Mesenchymal stem cell (in vitro differentiated cells and primary cell): ENCODE results near the gene CLIP2.
A peak's percentile ranks its signal among the peaks of the same experiment; 100 is the strongest.
"Not testable (repeated sequence)": the region's sequence is repeated elsewhere in the genome, so short reads cannot be mapped to it uniquely, and the experiment has no call there.

Experiments
- DNase-seq: peaks from one replicate; pipeline ENCODE4 v3.0.0-alpha.2; 2013
- H2AFZ ChIP-seq: one replicate; pipeline ENCODE4 v1.6.1; 2013; ENCODE audit warnings: low read depth, mild to moderate bottlenecking, control low read depth, inconsistent platforms, low read length, moderate library complexity
- H2AK5ac ChIP-seq: 2 replicates; pipeline ENCODE4 v1.6.1; 2013; ENCODE audit warnings: low read length, moderate library complexity, mild to moderate bottlenecking, inconsistent platforms; ENCODE audit not compliant: severe bottlenecking
- H2BK120ac ChIP-seq: one replicate; pipeline ENCODE4 v1.6.1; 2013; ENCODE audit warnings: low read depth, mild to moderate bottlenecking, inconsistent platforms, low read length, moderate library complexity
- H2BK12ac ChIP-seq, 2 experiments: one replicate each; pipeline ENCODE4 v1.6.1; 2013; ENCODE audit warnings: inconsistent platforms in 2 of 2, low read length in 2 of 2, mild to moderate bottlenecking in 2 of 2, moderate library complexity in 2 of 2, control low read depth in 1 of 2
- H2BK15ac ChIP-seq: one replicate; pipeline ENCODE4 v1.6.1; 2013; ENCODE audit warnings: mild to moderate bottlenecking, low read depth, inconsistent platforms; ENCODE audit not compliant: poor library complexity, severe bottlenecking
- H2BK5ac ChIP-seq: 2 replicates; pipeline ENCODE4 v1.6.1; 2013; ENCODE audit warnings: low read depth, mild to moderate bottlenecking, low read length, control low read depth, inconsistent platforms; ENCODE audit not compliant: poor library complexity, severe bottlenecking
- H3K14ac ChIP-seq, 2 experiments: one replicate each; pipeline ENCODE4 v1.6.1; 2013; ENCODE audit warnings: inconsistent platforms in 2 of 2, low read length in 2 of 2, control low read depth in 1 of 2, mild to moderate bottlenecking in 1 of 2, moderate library complexity in 1 of 2
- H3K18ac ChIP-seq, 2 experiments: one replicate each; pipeline ENCODE4 v1.6.1; 2013; ENCODE audit warnings: inconsistent platforms in 2 of 2, low read length in 2 of 2, control low read depth in 1 of 2, low read depth in 1 of 2, mild to moderate bottlenecking in 1 of 2
- H3K23ac ChIP-seq, 2 experiments: one replicate each; pipeline ENCODE4 v1.6.1; 2013; ENCODE audit warnings: inconsistent platforms in 2 of 2, low read length in 2 of 2, mild to moderate bottlenecking in 2 of 2, moderate library complexity in 2 of 2, control low read depth in 1 of 2
- H3K27ac ChIP-seq: 2 replicates; pipeline ENCODE4 v1.5.1; 2013; ENCODE audit warnings: mild to moderate bottlenecking, moderate library complexity, low read length, control low read depth, inconsistent platforms; ENCODE audit not compliant: poor library complexity, severe bottlenecking
- H3K27me3 ChIP-seq, 2 experiments: 2 replicates each; pipeline versions ENCODE4 v1.6.1 to v1.7.0; 2013; ENCODE audit warnings: low read length in 2 of 2, mild to moderate bottlenecking in 2 of 2, moderate library complexity in 2 of 2, control low read depth in 1 of 2, inconsistent platforms in 1 of 2; ENCODE audit not compliant: control insufficient read depth in 1 of 2, insufficient read depth in 1 of 2
- H3K36me3 ChIP-seq, 2 experiments: 2 replicates each; pipeline versions ENCODE4 v1.6.1 to v1.7.0; 2013; ENCODE audit warnings: low read length in 2 of 2, control low read depth in 1 of 2, inconsistent platforms in 1 of 2, low read depth in 1 of 2, mild to moderate bottlenecking in 1 of 2; ENCODE audit not compliant: insufficient read depth in 2 of 2, control insufficient read depth in 1 of 2
- H3K4ac ChIP-seq, 2 experiments: one replicate each; pipeline ENCODE4 v1.6.1; 2013; ENCODE audit warnings: inconsistent platforms in 2 of 2, low read length in 2 of 2, mild to moderate bottlenecking in 2 of 2, moderate library complexity in 2 of 2, control low read depth in 1 of 2, low read depth in 1 of 2
- H3K4me1 ChIP-seq: 2 replicates; pipeline ENCODE4 v1.6.1; 2013; ENCODE audit warnings: low read depth, low read length, control low read depth; ENCODE audit not compliant: control insufficient read depth, insufficient read depth
- H3K4me2 ChIP-seq: 2 replicates; pipeline ENCODE4 v1.6.1; 2013; ENCODE audit warnings: low read length, mild to moderate bottlenecking, inconsistent platforms; ENCODE audit not compliant: poor library complexity, severe bottlenecking
- H3K4me3 ChIP-seq, 2 experiments: 2 replicates each; pipeline versions ENCODE4 v1.5.1 to v1.7.0; 2013; ENCODE audit warnings: low read length in 2 of 2, mild to moderate bottlenecking in 2 of 2, control low read depth in 1 of 2, low read depth in 1 of 2; ENCODE audit not compliant: insufficient read depth in 1 of 2
- H3K79me1 ChIP-seq: replicated peaks from 2 replicates; pipeline ENCODE4 v1.6.1; 2013; ENCODE audit warnings: mild to moderate bottlenecking, control low read depth, low read length, inconsistent platforms; ENCODE audit not compliant: poor library complexity, severe bottlenecking
- H3K9ac ChIP-seq: 2 replicates; pipeline ENCODE4 v1.7.0; 2013; ENCODE audit warnings: mild to moderate bottlenecking, low read length, moderate library complexity
- H3K9me3 ChIP-seq: 2 replicates; pipeline ENCODE4 v1.7.0; 2013; ENCODE audit warnings: mild to moderate bottlenecking, low read length; ENCODE audit not compliant: control insufficient read depth
- H4K8ac ChIP-seq: one replicate; pipeline ENCODE4 v1.6.1; 2013; ENCODE audit warnings: inconsistent platforms, mild to moderate bottlenecking, low read length, moderate library complexity
- H4K91ac ChIP-seq: one replicate; pipeline ENCODE4 v1.6.1; 2013; ENCODE audit warnings: mild to moderate bottlenecking, low read length, inconsistent platforms
- WGBS: methylation state at CpG from one replicate; pipeline ENCODE4 v1.1.7; 2013; ENCODE audit warnings: mixed read lengths; 5-methylcytosine and 5-hydroxymethylcytosine counted together

The CLIP2 gene

GRCh38 chr7:74400420-74401136 is 111.4 kb downstream of the CLIP2 start:
- H2BK5ac ChIP-seq, result no peak overlapping the region

GRCh38 chr7:74401137-74401859 is 112.1 kb downstream of the CLIP2 start:
- DNase-seq, result peak; percentile 68
- Histone ChIP-seq H3K27ac (no peak overlapping the region), H3K27me3 (no peaks in the 10 kb centered on the region), H3K79me1 (peaks cover 4% of the 10 kb centered on the region), H2AFZ (no peak overlapping the region), H3K23ac (no peak overlapping the region), H2AK5ac (no peak overlapping the region), H2BK5ac (no peak overlapping the region), H3K14ac (no peak overlapping the region), H3K18ac (no peak overlapping the region), H3K9me3 (no peaks in the 10 kb centered on the region), H3K4me1 (no peaks in the 10 kb centered on the region), H3K9ac (no peak overlapping the region), H3K36me3 (peaks cover 54 to 70% of the 10 kb centered on the region in 2 experiments), H4K8ac (no peak overlapping the region), H2BK12ac (no peak overlapping the region), H4K91ac (no peak overlapping the region), H2BK15ac (no peak overlapping the region), H3K4me3 (no peak overlapping the region), H3K4ac (no peak overlapping the region), H2BK120ac (no peak overlapping the region), H3K4me2 (no peak overlapping the region)
- WGBS, result 47% methylated on average over 14 of the region's 14 CpGs

More at GRCh38 chr7:74400420-74401136, 111.4 kb downstream of the CLIP2 start:
- H3K27me3 ChIP-seq, result no peaks in the 10 kb centered on the region
- no peak overlapping the region for H3K23ac ChIP-seq
- no peak overlapping the region for H3K14ac ChIP-seq
- WGBS, result 93% methylated on average over 22 of the region's 22 CpGs
- H2AFZ ChIP-seq, result no peak overlapping the region
- no peak overlapping the region for H3K9ac ChIP-seq
- H3K79me1 ChIP-seq, result peaks cover 4% of the 10 kb centered on the region
- no peak for DNase-seq
- no peak overlapping the region for H3K18ac ChIP-seq
- H3K9me3 ChIP-seq, result no peaks in the 10 kb centered on the region
- H2BK15ac ChIP-seq, result no peak overlapping the region
- no peak overlapping the region for H3K4me3 ChIP-seq
- H3K4me1 ChIP-seq, result no peaks in the 10 kb centered on the region
- H3K27ac ChIP-seq, result no peak overlapping the region
- H3K4ac ChIP-seq, result no peak overlapping the region
- H2BK12ac ChIP-seq, result no peak overlapping the region
- no peak overlapping the region for H2AK5ac ChIP-seq
- no peak overlapping the region for H4K8ac ChIP-seq
- H3K4me2 ChIP-seq, result no peak overlapping the region
- peak overlapping the region; percentile 21 for H4K91ac ChIP-seq
- no peak overlapping the region for H2BK120ac ChIP-seq
- H3K36me3 ChIP-seq, result peaks cover 61 to 76% of the 10 kb centered on the region in 2 experiments

GRCh38 chr7:74402668-74403067 is 113.5 kb downstream of the CLIP2 start:
- not testable (repeated sequence) for H3K14ac ChIP-seq, H2BK15ac ChIP-seq, H3K4me3 ChIP-seq, H2AFZ ChIP-seq, H3K79me1 ChIP-seq, H3K9me3 ChIP-seq, H3K4me1 ChIP-seq, H4K8ac ChIP-seq, H3K27ac ChIP-seq, H3K18ac ChIP-seq, H2BK12ac ChIP-seq, H2BK120ac ChIP-seq, H3K4ac ChIP-seq, H4K91ac ChIP-seq, H2AK5ac ChIP-seq, DNase-seq, H2BK5ac ChIP-seq, H3K27me3 ChIP-seq, H3K9ac ChIP-seq, H3K23ac ChIP-seq, H3K4me2 ChIP-seq
- H3K36me3 ChIP-seq, result peaks cover 43 to 59% of the 10 kb centered on the region in 2 experiments
- 98% methylated on average over 3 of the region's 3 CpGs for WGBS

- Histone ChIP-seq H3K79me1 (no peaks in the 10 kb centered on the region), H2AK5ac (no peak overlapping the region)
- 80% methylated on average over 29 of the region's 30 CpGs for WGBS
These were observed 114.5 kb downstream of the CLIP2 start for GRCh38 chr7:74403521-74404387.

More at GRCh38 chr7:74403521-74404387, 114.5 kb downstream of the CLIP2 start:
- Histone ChIP-seq H3K27ac (no peak overlapping the region), H2AFZ (no peak overlapping the region), H3K4me2 (no peak overlapping the region), H3K23ac (no peak overlapping the region), H4K8ac (no peak overlapping the region), H3K27me3 (no peaks in the 10 kb centered on the region), H2BK120ac (no peak overlapping the region), H2BK15ac (no peak overlapping the region), H4K91ac (no peak overlapping the region), H2BK5ac (no peak overlapping the region), H3K14ac (no peak overlapping the region), H3K4me3 (no peak overlapping the region), H3K9ac (no peak overlapping the region), H3K4me1 (no peaks in the 10 kb centered on the region), H2BK12ac (no peak overlapping the region), H3K36me3 (peaks cover 43 to 49% of the 10 kb centered on the region in 2 experiments), H3K9me3 (no peaks in the 10 kb centered on the region), H3K4ac (no peak overlapping the region), H3K18ac (no peak overlapping the region)
- DNase-seq, result no peak
